Measurements from ENCODE around the gene KLHL12. TPM values are rescaled to one million over a fixed set of nuclear protein-coding genes. Genes with fewer than 3 reads are reported as not detected.

KLHL12 gene
- total RNA-seq, 4 donors from 2014 or later = 12.4 to 25.2 (median 20.8) TPM

- TF ChIP-seq CTCF (IDR thresholded peaks at IDR 0.05) = no peak
- DNase-seq (ENCODE audit: low spot score) = no peak
- no peak for ATAC-seq (ENCODE audit: low FRiP score)
Observed at GRCh38 chr1:202952099-202952498, 25.1 kb upstream of the KLHL12 start.

GRCh38 chr1:202951437-202951836, 24.4 kb upstream of the KLHL12 start:
- DNase-seq (ENCODE audit: low spot score) (no peak), ATAC-seq (ENCODE audit: low FRiP score) (no peak)
- no peak for TF ChIP-seq CTCF (IDR thresholded peaks at IDR 0.05)

- TF ChIP-seq CTCF (IDR thresholded peaks at IDR 0.05) = no peak
- ATAC-seq (ENCODE audit: low FRiP score) (no peak), DNase-seq (ENCODE audit: low spot score) (no peak)
Observed at GRCh38 chr1:202945483-202945882, 18.4 kb upstream of the KLHL12 start.

- DNase-seq (ENCODE audit: low spot score) = no peak
- ATAC-seq (ENCODE audit: low FRiP score) = no peak
- no peak for TF ChIP-seq CTCF (IDR thresholded peaks at IDR 0.05)
Observed at GRCh38 chr1:202944438-202944921, 17.4 kb upstream of the KLHL12 start.

GRCh38 chr1:202942426-202942825, 15.4 kb upstream of the KLHL12 start:
- ATAC-seq (ENCODE audit: low FRiP score) (no peak), DNase-seq (ENCODE audit: low spot score) (no peak)
- TF ChIP-seq CTCF (IDR thresholded peaks at IDR 0.05) = no peak

- ATAC-seq (ENCODE audit: low FRiP score) = no peak
- DNase-seq (ENCODE audit: low spot score) = no peak
- no peak for TF ChIP-seq CTCF (IDR thresholded peaks at IDR 0.05)
Observed at GRCh38 chr1:202941372-202941771, 14.3 kb upstream of the KLHL12 start.

- DNase-seq (ENCODE audit: low spot score) = no peak
- no peak for ATAC-seq (ENCODE audit: low FRiP score)
- no peak for TF ChIP-seq CTCF (IDR thresholded peaks at IDR 0.05)
Observed at GRCh38 chr1:202940561-202940960, 13.5 kb upstream of the KLHL12 start.

Data from omental fat pad (tissue), 4 donors.